ENCODE data around the gene CDC37L1.

GRCh38 chr9:4670591-4670990 lies 8.8 kb upstream of the CDC37L1 start:
- TF ChIP-seq, protein P1, sequence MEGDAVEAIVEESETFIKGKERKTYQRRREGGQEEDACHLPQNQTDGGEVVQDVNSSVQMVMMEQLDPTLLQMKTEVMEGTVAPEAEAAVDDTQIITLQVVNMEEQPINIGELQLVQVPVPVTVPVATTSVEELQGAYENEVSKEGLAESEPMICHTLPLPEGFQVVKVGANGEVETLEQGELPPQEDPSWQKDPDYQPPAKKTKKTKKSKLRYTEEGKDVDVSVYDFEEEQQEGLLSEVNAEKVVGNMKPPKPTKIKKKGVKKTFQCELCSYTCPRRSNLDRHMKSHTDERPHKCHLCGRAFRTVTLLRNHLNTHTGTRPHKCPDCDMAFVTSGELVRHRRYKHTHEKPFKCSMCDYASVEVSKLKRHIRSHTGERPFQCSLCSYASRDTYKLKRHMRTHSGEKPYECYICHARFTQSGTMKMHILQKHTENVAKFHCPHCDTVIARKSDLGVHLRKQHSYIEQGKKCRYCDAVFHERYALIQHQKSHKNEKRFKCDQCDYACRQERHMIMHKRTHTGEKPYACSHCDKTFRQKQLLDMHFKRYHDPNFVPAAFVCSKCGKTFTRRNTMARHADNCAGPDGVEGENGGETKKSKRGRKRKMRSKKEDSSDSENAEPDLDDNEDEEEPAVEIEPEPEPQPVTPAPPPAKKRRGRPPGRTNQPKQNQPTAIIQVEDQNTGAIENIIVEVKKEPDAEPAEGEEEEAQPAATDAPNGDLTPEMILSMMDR (IDR thresholded peaks at IDR 0.05; ENCODE audit: low read depth, low read length) = no peak
- TF ChIP-seq MYC (IDR thresholded peaks at IDR 0.05; ENCODE audit: low read depth, low read length) = no peak
